ENCODE measurements around the gene TBX6. TPM values are rescaled to one million over a fixed set of nuclear protein-coding genes. Genes with fewer than 3 reads are reported as not detected.

TBX6 gene
- total RNA-seq, 1 experiment from 2014 or later = 1.6 TPM

DNA sequence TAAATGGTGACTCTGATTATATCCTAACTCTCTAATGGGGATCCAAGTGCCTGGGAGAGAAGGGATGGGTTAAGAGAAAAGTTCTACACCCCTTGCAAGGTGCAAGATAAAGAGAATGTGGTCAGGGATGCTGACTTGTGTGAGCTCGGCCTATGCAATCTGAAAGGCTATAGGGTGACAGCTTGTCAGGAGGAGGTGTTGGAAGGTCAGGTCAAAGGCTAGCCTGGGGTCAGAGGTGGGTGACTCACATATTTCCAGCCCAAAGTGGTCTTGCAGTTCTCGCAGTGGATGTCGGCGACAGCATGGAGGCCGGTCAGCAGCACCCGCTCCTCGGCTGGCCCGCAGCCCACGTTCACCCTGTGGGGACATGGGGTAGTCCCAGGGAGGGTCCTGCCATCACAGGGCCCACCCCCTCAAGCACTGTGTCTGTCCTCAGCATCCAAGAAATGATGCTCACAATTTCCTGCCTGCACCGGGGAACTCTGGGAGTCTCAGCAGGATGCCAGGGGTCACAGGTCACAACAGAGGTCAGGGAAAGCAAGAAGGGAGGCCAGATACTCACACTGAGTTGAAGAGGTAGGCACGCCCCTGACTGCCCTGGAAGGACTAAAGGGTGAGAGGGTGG is 2.9 kb upstream of the TBX6 start:
- Mint-ChIP-seq H3K9me3 (peaks cover 21 to 23% of the 10 kb centered on the region in 2 experiments), H3K4me1 (peaks cover 25 to 28% of the 10 kb centered on the region in 2 experiments), H3K27me3 (ENCODE audit: low read depth) (peaks cover 6% of the 10 kb centered on the region), H3K27ac (peak overlapping the region in 1 of 3 experiments; percentile 76; a peak in 1 of 7 replicates), H3K36me3 (ENCODE audit: insufficient read depth in 1 of 3, low read depth in 3 of 3) (peaks cover 28 to 35% (median 29%) of the 10 kb centered on the region in 3 experiments), H3K4me3 (peak overlapping the region; percentile 70 to 82)
- no peak overlapping the region for H3K23ac ChIP-seq (ENCODE audit: insufficient read length, low read depth, low read length)
- H3K18ac ChIP-seq (ENCODE audit: insufficient read length, low read depth, low read length) = no peak overlapping the region
- no peak overlapping the region for H3K56ac ChIP-seq (ENCODE audit: insufficient read length, low read depth, low read length)
- TF ChIP-seq, protein P1, sequence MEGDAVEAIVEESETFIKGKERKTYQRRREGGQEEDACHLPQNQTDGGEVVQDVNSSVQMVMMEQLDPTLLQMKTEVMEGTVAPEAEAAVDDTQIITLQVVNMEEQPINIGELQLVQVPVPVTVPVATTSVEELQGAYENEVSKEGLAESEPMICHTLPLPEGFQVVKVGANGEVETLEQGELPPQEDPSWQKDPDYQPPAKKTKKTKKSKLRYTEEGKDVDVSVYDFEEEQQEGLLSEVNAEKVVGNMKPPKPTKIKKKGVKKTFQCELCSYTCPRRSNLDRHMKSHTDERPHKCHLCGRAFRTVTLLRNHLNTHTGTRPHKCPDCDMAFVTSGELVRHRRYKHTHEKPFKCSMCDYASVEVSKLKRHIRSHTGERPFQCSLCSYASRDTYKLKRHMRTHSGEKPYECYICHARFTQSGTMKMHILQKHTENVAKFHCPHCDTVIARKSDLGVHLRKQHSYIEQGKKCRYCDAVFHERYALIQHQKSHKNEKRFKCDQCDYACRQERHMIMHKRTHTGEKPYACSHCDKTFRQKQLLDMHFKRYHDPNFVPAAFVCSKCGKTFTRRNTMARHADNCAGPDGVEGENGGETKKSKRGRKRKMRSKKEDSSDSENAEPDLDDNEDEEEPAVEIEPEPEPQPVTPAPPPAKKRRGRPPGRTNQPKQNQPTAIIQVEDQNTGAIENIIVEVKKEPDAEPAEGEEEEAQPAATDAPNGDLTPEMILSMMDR (conservative IDR thresholded peaks at IDR 0.05) = no peak
- no peaks in the 10 kb centered on the region for H4K20me1 ChIP-seq (ENCODE audit: control insufficient read depth, insufficient read depth, insufficient read length)
- no peaks in the 10 kb centered on the region for H3K9me3 ChIP-seq (ENCODE audit: control insufficient read depth, low read depth, low read length)
- no peak for DNase-seq
- H2AFZ ChIP-seq (ENCODE audit: low read length) = no peak overlapping the region
- H2AK5ac ChIP-seq (ENCODE audit: insufficient read length, low read length) = no peak overlapping the region
- no peaks in the 10 kb centered on the region for H3K27me3 ChIP-seq (ENCODE audit: insufficient read depth, low read length)
- H4K8ac ChIP-seq (replicated peaks; ENCODE audit: insufficient read length, low read depth, low read length) = no peak overlapping the region
- WGBS (ENCODE audit: extremely low coverage, insufficient read length, low lambda C conversion rate) = no CpG with 5 or more reads among the region's 11 CpGs
- H2BK12ac ChIP-seq (ENCODE audit: insufficient read length, low read depth, low read length) = no peak overlapping the region
- H2BK20ac ChIP-seq (ENCODE audit: low read depth, low read length, poor library complexity, severe bottlenecking) = no peak overlapping the region
- no peak overlapping the region for H3K9ac ChIP-seq (ENCODE audit: extremely low read depth, insufficient read length, low read length)
- H3K4ac ChIP-seq (ENCODE audit: low read depth, low read length) = no peak overlapping the region
- no peak overlapping the region for H2BK5ac ChIP-seq (ENCODE audit: insufficient read length, low read length)
- H3K79me1 ChIP-seq (ENCODE audit: insufficient read depth, low read depth, low read length, poor library complexity, severe bottlenecking) = no peaks in the 10 kb centered on the region
- H3K4me2 ChIP-seq (ENCODE audit: insufficient read depth, insufficient read length, low read length) = no peak overlapping the region
- no peak overlapping the region for H4K5ac ChIP-seq (ENCODE audit: insufficient read length, low read depth, low read length)
- no peak overlapping the region for H2BK120ac ChIP-seq (ENCODE audit: low read depth, low read length, poor library complexity, severe bottlenecking)
- H3K23me2 ChIP-seq (ENCODE audit: insufficient read length, low read depth, low read length, poor library complexity, severe bottlenecking) = peaks cover 13% of the 10 kb centered on the region
- H2BK15ac ChIP-seq (ENCODE audit: low read depth, low read length) = no peak overlapping the region
- no peak overlapping the region for H3T11ph ChIP-seq (ENCODE audit: low read length)
- H3K27ac ChIP-seq (ENCODE audit: insufficient read length, low read depth, low read length) = no peak overlapping the region
- no peaks in the 10 kb centered on the region for H3K4me1 ChIP-seq (ENCODE audit: insufficient read depth, low read length)
- no peak overlapping the region for H3K14ac ChIP-seq (ENCODE audit: insufficient read depth, low read length)
- H4K91ac ChIP-seq (ENCODE audit: insufficient read length, low read depth, low read length) = no peak overlapping the region
- peaks cover 12% of the 10 kb centered on the region; the same call in 1 of the 2 replicates for H3K79me2 ChIP-seq (ENCODE audit: insufficient read depth, low read length)

Data from H9 (cell line).